ENCODE results near the gene ATF3.
"Not testable (repeated sequence)": the region's sequence is repeated elsewhere in the genome, so short reads cannot be mapped to it uniquely, and the experiment has no call there.

ATF3 gene

GRCh38 chr1:212639524-212639923 is 31.0 kb downstream of the ATF3 start:
- POLR2A ChIA-PET; H3K9me3 ChIP-seq (ENCODE audit: control extremely low read depth in 1 of 5, control insufficient read depth in 4 of 5, insufficient read depth in 2 of 5, low read depth in 1 of 5, low read length in 4 of 5); H3K27ac ChIP-seq (ENCODE audit: insufficient read depth in 1 of 2, low read depth in 1 of 2, low read length in 2 of 2, poor library complexity in 1 of 2, severe bottlenecking in 2 of 2); H3K27me3 ChIP-seq (replicated peaks in 2 of 5; ENCODE audit: control insufficient read depth in 4 of 5, insufficient read depth in 5 of 5, low read length in 4 of 5); H3K36me3 ChIP-seq (ENCODE audit: control insufficient read depth in 4 of 4, insufficient read depth in 4 of 4, low read length in 3 of 4); DNase-seq; H3K4me3 ChIP-seq (ENCODE audit: control insufficient read depth in 1 of 7, extremely low read depth in 1 of 7, insufficient read depth in 4 of 7, low read depth in 2 of 7, low read length in 6 of 7): not testable (repeated sequence)
- CTCF ChIA-PET: interaction anchor here (1.0 to 1.4 kb wide), 3 partner anchors 9 to 142 kb away, joined by 4 to 7 read pairs (median 4); no protein-coding TSS in a partner anchor
- peaks cover 33 to 58% (median 55%) of the 10 kb centered on the region in 4 experiments for H3K4me1 ChIP-seq (ENCODE audit: control extremely low read depth in 1 of 4, control insufficient read depth in 4 of 4, insufficient read depth in 4 of 4, low read length in 3 of 4)
- WGBS (ENCODE audit: insufficient coverage): 100% methylated on average over 2 of the region's 2 CpGs

GRCh38 chr1:212640223-212640878 is 31.8 kb downstream of the ATF3 start:
- CTCF ChIA-PET: interaction anchor here (1.0 to 3.6 kb wide), 7 partner anchors 9 to 142 kb away, joined by 3 to 26 read pairs (median 4); no protein-coding TSS in a partner anchor
- Histone ChIP-seq H3K27me3 (replicated peaks in 2 of 5; ENCODE audit: control insufficient read depth in 4 of 5, insufficient read depth in 5 of 5, low read length in 4 of 5) (no peaks in the 10 kb centered on the region), H3K27ac (ENCODE audit: insufficient read depth in 1 of 2, low read depth in 1 of 2, low read length in 2 of 2, poor library complexity in 1 of 2, severe bottlenecking in 2 of 2) (no peak overlapping the region), H3K4me3 (ENCODE audit: control insufficient read depth in 1 of 7, extremely low read depth in 1 of 7, insufficient read depth in 4 of 7, low read depth in 2 of 7, low read length in 6 of 7) (no peak overlapping the region), H3K4me1 (ENCODE audit: control extremely low read depth in 1 of 4, control insufficient read depth in 4 of 4, insufficient read depth in 4 of 4, low read length in 3 of 4) (peaks cover 25 to 58% (median 48%) of the 10 kb centered on the region in 4 experiments), H3K36me3 (ENCODE audit: control insufficient read depth in 4 of 4, insufficient read depth in 4 of 4, low read length in 3 of 4) (no peaks in the 10 kb centered on the region), H3K9me3 (ENCODE audit: control extremely low read depth in 1 of 5, control insufficient read depth in 4 of 5, insufficient read depth in 2 of 5, low read depth in 1 of 5, low read length in 4 of 5) (peaks cover 0 to 2% (median 0%) of the 10 kb centered on the region in 5 experiments)
- POLR2A ChIA-PET: no interaction called here
- 100% methylated on average over 2 of the region's 3 CpGs for WGBS (ENCODE audit: insufficient coverage)
- DNase-seq: peak in 2 of 3 donors; percentile 68 to 77

- H3K36me3 ChIP-seq (ENCODE audit: control insufficient read depth in 4 of 4, insufficient read depth in 4 of 4, low read length in 3 of 4): no peaks in the 10 kb centered on the region
- no peak for DNase-seq
- no peak overlapping the region for H3K27ac ChIP-seq (ENCODE audit: insufficient read depth in 1 of 2, low read depth in 1 of 2, low read length in 2 of 2, poor library complexity in 1 of 2, severe bottlenecking in 2 of 2)
- no peak overlapping the region for H3K4me3 ChIP-seq (ENCODE audit: control insufficient read depth in 1 of 7, extremely low read depth in 1 of 7, insufficient read depth in 4 of 7, low read depth in 2 of 7, low read length in 6 of 7)
- CTCF ChIA-PET: interaction anchor here (1.1 to 3.6 kb wide), 4 partner anchors 11 to 164 kb away, joined by 6 to 26 read pairs (median 6); no protein-coding TSS in a partner anchor
- POLR2A ChIA-PET: interaction anchor here (0.6 to 0.7 kb wide), 2 partner anchors 23 to 29 kb away, joined by 3 to 5 read pairs; no protein-coding TSS in a partner anchor
- peaks cover 15 to 58% (median 39%) of the 10 kb centered on the region in 4 experiments for H3K4me1 ChIP-seq (ENCODE audit: control extremely low read depth in 1 of 4, control insufficient read depth in 4 of 4, insufficient read depth in 4 of 4, low read length in 3 of 4)
- WGBS (ENCODE audit: insufficient coverage): no CpG with 5 or more reads among the region's 1 CpG
- peaks cover 0 to 2% (median 0%) of the 10 kb centered on the region in 5 experiments for H3K9me3 ChIP-seq (ENCODE audit: control extremely low read depth in 1 of 5, control insufficient read depth in 4 of 5, insufficient read depth in 2 of 5, low read depth in 1 of 5, low read length in 4 of 5)
- no peaks in the 10 kb centered on the region for H3K27me3 ChIP-seq (replicated peaks in 2 of 5; ENCODE audit: control insufficient read depth in 4 of 5, insufficient read depth in 5 of 5, low read length in 4 of 5)
Observed at GRCh38 chr1:212641956-212642355, 33.4 kb downstream of the ATF3 start.

GRCh38 chr1:212643877-212644276 is 35.3 kb downstream of the ATF3 start:
- Histone ChIP-seq H3K4me3 (ENCODE audit: control insufficient read depth in 1 of 7, extremely low read depth in 1 of 7, insufficient read depth in 4 of 7, low read depth in 2 of 7, low read length in 6 of 7) (no peak overlapping the region), H3K9me3 (ENCODE audit: control extremely low read depth in 1 of 5, control insufficient read depth in 4 of 5, insufficient read depth in 2 of 5, low read depth in 1 of 5, low read length in 4 of 5) (peaks cover 0 to 2% (median 0%) of the 10 kb centered on the region in 5 experiments), H3K27ac (ENCODE audit: insufficient read depth in 1 of 2, low read depth in 1 of 2, low read length in 2 of 2, poor library complexity in 1 of 2, severe bottlenecking in 2 of 2) (no peak overlapping the region), H3K36me3 (ENCODE audit: control insufficient read depth in 4 of 4, insufficient read depth in 4 of 4, low read length in 3 of 4) (no peaks in the 10 kb centered on the region), H3K4me1 (ENCODE audit: control extremely low read depth in 1 of 4, control insufficient read depth in 4 of 4, insufficient read depth in 4 of 4, low read length in 3 of 4) (peaks cover 0 to 45% (median 22%) of the 10 kb centered on the region in 4 experiments), H3K27me3 (replicated peaks in 2 of 5; ENCODE audit: control insufficient read depth in 4 of 5, insufficient read depth in 5 of 5, low read length in 4 of 5) (no peaks in the 10 kb centered on the region)
- CTCF ChIA-PET: interaction anchor here (1.0 to 3.6 kb wide), 4 partner anchors 14 to 166 kb away, joined by 3 to 26 read pairs (median 6); no protein-coding TSS in a partner anchor
- WGBS (ENCODE audit: insufficient coverage): 100% methylated on average over 2 of the region's 2 CpGs
- peak in 2 of 3 donors; percentile 52 to 69 for DNase-seq
- POLR2A ChIA-PET: interaction anchor here (1.1 kb wide), 1 partner anchor 36 kb away, joined by 3 read pairs; the partner anchor contains the start of gene ATF3

GRCh38 chr1:212644866-212645545 is 36.4 kb downstream of the ATF3 start:
- peaks cover 0 to 36% (median 17%) of the 10 kb centered on the region in 4 experiments for H3K4me1 ChIP-seq (ENCODE audit: control extremely low read depth in 1 of 4, control insufficient read depth in 4 of 4, insufficient read depth in 4 of 4, low read length in 3 of 4)
- H3K27me3 ChIP-seq (replicated peaks in 2 of 5; ENCODE audit: control insufficient read depth in 4 of 5, insufficient read depth in 5 of 5, low read length in 4 of 5): no peaks in the 10 kb centered on the region
- DNase-seq: no peak
- H3K36me3 ChIP-seq (ENCODE audit: control insufficient read depth in 4 of 4, insufficient read depth in 4 of 4, low read length in 3 of 4): no peaks in the 10 kb centered on the region
- CTCF ChIA-PET: interaction anchor here (1.0 to 1.7 kb wide), 4 partner anchors 12 to 37 kb away, joined by 3 to 4 read pairs (median 4); partner anchors contain the start of gene ATF3
- 87% methylated on average over 4 of the region's 6 CpGs for WGBS (ENCODE audit: insufficient coverage)
- no peak overlapping the region for H3K27ac ChIP-seq (ENCODE audit: insufficient read depth in 1 of 2, low read depth in 1 of 2, low read length in 2 of 2, poor library complexity in 1 of 2, severe bottlenecking in 2 of 2)
- POLR2A ChIA-PET: no interaction called here
- H3K4me3 ChIP-seq (ENCODE audit: control insufficient read depth in 1 of 7, extremely low read depth in 1 of 7, insufficient read depth in 4 of 7, low read depth in 2 of 7, low read length in 6 of 7): no peak overlapping the region
- peaks cover 0 to under 1% (median 0%) of the 10 kb centered on the region in 5 experiments for H3K9me3 ChIP-seq (ENCODE audit: control extremely low read depth in 1 of 5, control insufficient read depth in 4 of 5, insufficient read depth in 2 of 5, low read depth in 1 of 5, low read length in 4 of 5)

GRCh38 chr1:212645546-212646543 is 37.3 kb downstream of the ATF3 start:
- WGBS (ENCODE audit: insufficient coverage): 48% methylated on average over 9 of the region's 13 CpGs
- peak; percentile 74 to 86 (median 80) for DNase-seq
- H3K27ac ChIP-seq (ENCODE audit: insufficient read depth in 1 of 2, low read depth in 1 of 2, low read length in 2 of 2, poor library complexity in 1 of 2, severe bottlenecking in 2 of 2): peak overlapping the region in 1 of 2 experiments; percentile 51
- ChIA-PET POLR2A (interaction anchor here (0.5 to 1.0 kb wide), 2 partner anchors 11 to 36 kb away, joined by 3 to 4 read pairs; no protein-coding TSS in a partner anchor), CTCF (interaction anchor here (1.0 to 1.7 kb wide), 5 partner anchors 12 to 38 kb away, joined by 3 to 4 read pairs (median 3); partner anchors contain the start of gene ATF3)
- H3K27me3 ChIP-seq (replicated peaks in 2 of 5; ENCODE audit: control insufficient read depth in 4 of 5, insufficient read depth in 5 of 5, low read length in 4 of 5): no peaks in the 10 kb centered on the region
- no peaks in the 10 kb centered on the region for H3K9me3 ChIP-seq (ENCODE audit: control extremely low read depth in 1 of 5, control insufficient read depth in 4 of 5, insufficient read depth in 2 of 5, low read depth in 1 of 5, low read length in 4 of 5)
- H3K4me3 ChIP-seq (ENCODE audit: control insufficient read depth in 1 of 7, extremely low read depth in 1 of 7, insufficient read depth in 4 of 7, low read depth in 2 of 7, low read length in 6 of 7): peak overlapping the region in 1 of 7 experiments; percentile 3
- no peaks in the 10 kb centered on the region for H3K36me3 ChIP-seq (ENCODE audit: control insufficient read depth in 4 of 4, insufficient read depth in 4 of 4, low read length in 3 of 4)
- peaks cover 0 to 44% (median 19%) of the 10 kb centered on the region in 4 experiments for H3K4me1 ChIP-seq (ENCODE audit: control extremely low read depth in 1 of 4, control insufficient read depth in 4 of 4, insufficient read depth in 4 of 4, low read length in 3 of 4)
